Osteoblast (primary cell): ENCODE results near the gene SHISA2. TPM values are rescaled to one million over a fixed set of nuclear protein-coding genes. Genes with fewer than 3 reads are reported as not detected.

Source experiments
- DNase-seq: peaks from one replicate; pipeline ENCODE4 v3.0.0; 2011; ENCODE audit warnings: low spot score, mixed read lengths; ENCODE audit not compliant: insufficient read length; ENCODE audit errors: missing footprints
- H2AFZ ChIP-seq: 2 replicates; pipeline ENCODE4 v1.6.0; 2011; ENCODE audit warnings: mild to moderate bottlenecking, low read length
- H3K27ac ChIP-seq: 2 replicates; pipeline ENCODE4 v1.5.1; 2011; ENCODE audit warnings: mild to moderate bottlenecking, low read depth, low read length, moderate library complexity
- H3K27me3 ChIP-seq: 2 replicates; pipeline ENCODE4 v1.6.0; 2012; ENCODE audit warnings: mild to moderate bottlenecking, control low read depth, inconsistent platforms, low read length, moderate library complexity; ENCODE audit not compliant: insufficient read depth
- H3K36me3 ChIP-seq: 2 replicates; pipeline ENCODE4 v1.5.1; 2011; ENCODE audit warnings: mild to moderate bottlenecking, low read length, control low read depth, moderate library complexity; ENCODE audit not compliant: insufficient read depth
- H3K4me1 ChIP-seq: 2 replicates; pipeline ENCODE4 v1.5.1; 2011; ENCODE audit warnings: mild to moderate bottlenecking, low read length, control low read depth, moderate library complexity; ENCODE audit not compliant: insufficient read depth
- H3K4me2 ChIP-seq: 2 replicates; pipeline ENCODE4 v1.6.0; 2011; ENCODE audit warnings: mild to moderate bottlenecking, low read length; ENCODE audit not compliant: insufficient read depth
- H3K4me3 ChIP-seq: fragments of 200-600 bp; sonication (generic); 3 replicates; pipeline ENCODE4 v1.5.1; 2012; ENCODE audit warnings: mild to moderate bottlenecking, low read length, inconsistent platforms; ENCODE audit not compliant: insufficient read depth
- H3K79me2 ChIP-seq: 2 replicates; pipeline ENCODE4 v1.6.0; 2012; ENCODE audit warnings: mild to moderate bottlenecking, low read length, control low read depth, inconsistent platforms; ENCODE audit not compliant: insufficient read depth
- H3K9me3 ChIP-seq: 2 replicates; pipeline ENCODE4 v1.5.1; 2011; ENCODE audit warnings: low read depth, low read length, control low read depth
- H4K20me1 ChIP-seq: 2 replicates; pipeline ENCODE4 v1.6.0; 2012; ENCODE audit warnings: mild to moderate bottlenecking, low read length, control low read depth; ENCODE audit not compliant: insufficient read depth
- total RNA-seq: library from RNA; depleted of rRNA; stranded (reverse); fragments of >200 nt; gene quantifications from 2 replicates; pipeline ENCODE4 v1.2.3, GENCODE V29; 2012
- TF ChIP-seq, protein P1 (sequence below): IDR thresholded peaks from 2 replicates; pipeline ENCODE4 v1.5.1; 2011; ENCODE audit warnings: mild to moderate bottlenecking, low read depth, low read length, moderate library complexity; ENCODE audit errors: extremely low read depth

The SHISA2 gene
- total RNA-seq, 1 donor: 4.3 TPM

DNA sequence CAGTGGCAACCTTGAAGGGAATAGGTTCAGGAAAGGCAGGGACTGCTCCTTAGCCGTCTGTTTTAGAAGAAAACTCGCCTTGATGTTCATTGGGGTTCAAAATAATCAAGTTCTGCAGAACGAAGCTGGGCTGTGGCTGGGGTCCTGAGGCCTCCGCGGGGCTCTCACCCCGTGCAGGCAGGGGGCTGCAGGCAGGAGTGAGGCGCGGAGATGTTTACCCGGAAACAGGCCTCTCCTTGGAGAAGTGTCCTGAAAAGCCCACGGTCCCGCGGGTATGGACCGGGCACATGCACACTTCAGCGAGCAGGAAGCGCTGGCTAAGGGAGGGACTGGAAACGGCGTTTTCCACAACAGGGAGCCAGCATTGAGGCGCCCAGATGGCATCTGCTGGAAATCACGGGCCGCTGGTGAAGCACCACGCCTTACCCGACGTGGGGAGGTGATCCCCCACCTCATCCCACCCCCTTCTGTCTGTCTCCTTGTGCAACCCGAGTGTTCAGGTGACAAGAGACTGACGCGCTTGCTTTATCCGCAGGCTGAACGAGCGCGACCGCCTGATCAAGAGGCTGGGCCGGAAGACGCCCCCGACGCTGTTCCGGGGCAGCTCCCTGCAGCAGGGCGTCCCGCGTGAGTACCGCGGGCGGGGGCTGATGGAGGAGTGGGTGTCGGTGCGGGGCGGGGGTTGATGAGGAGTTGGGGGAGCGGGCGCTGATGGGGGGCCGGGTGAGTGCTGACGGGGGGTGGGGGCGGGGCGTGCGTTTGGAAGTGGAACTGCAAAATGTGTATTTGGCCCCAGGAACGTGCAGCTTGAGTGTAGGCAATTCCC lies 39.6 kb downstream of the SHISA2 start:
- no peaks in the 10 kb centered on the region for H3K36me3 ChIP-seq
- H4K20me1 ChIP-seq: no peaks in the 10 kb centered on the region
- H3K9me3 ChIP-seq: no peaks in the 10 kb centered on the region
- H3K79me2 ChIP-seq: no peaks in the 10 kb centered on the region
- no peak for DNase-seq
- H3K27me3 ChIP-seq: no peaks in the 10 kb centered on the region
- H2AFZ ChIP-seq: no peak overlapping the region
- no peaks in the 10 kb centered on the region for H3K4me1 ChIP-seq
- no peak overlapping the region for H3K4me3 ChIP-seq
- no peak overlapping the region for H3K4me2 ChIP-seq
- TF ChIP-seq, protein P1, sequence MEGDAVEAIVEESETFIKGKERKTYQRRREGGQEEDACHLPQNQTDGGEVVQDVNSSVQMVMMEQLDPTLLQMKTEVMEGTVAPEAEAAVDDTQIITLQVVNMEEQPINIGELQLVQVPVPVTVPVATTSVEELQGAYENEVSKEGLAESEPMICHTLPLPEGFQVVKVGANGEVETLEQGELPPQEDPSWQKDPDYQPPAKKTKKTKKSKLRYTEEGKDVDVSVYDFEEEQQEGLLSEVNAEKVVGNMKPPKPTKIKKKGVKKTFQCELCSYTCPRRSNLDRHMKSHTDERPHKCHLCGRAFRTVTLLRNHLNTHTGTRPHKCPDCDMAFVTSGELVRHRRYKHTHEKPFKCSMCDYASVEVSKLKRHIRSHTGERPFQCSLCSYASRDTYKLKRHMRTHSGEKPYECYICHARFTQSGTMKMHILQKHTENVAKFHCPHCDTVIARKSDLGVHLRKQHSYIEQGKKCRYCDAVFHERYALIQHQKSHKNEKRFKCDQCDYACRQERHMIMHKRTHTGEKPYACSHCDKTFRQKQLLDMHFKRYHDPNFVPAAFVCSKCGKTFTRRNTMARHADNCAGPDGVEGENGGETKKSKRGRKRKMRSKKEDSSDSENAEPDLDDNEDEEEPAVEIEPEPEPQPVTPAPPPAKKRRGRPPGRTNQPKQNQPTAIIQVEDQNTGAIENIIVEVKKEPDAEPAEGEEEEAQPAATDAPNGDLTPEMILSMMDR: no peak
- H3K27ac ChIP-seq: no peak overlapping the region

DNA sequence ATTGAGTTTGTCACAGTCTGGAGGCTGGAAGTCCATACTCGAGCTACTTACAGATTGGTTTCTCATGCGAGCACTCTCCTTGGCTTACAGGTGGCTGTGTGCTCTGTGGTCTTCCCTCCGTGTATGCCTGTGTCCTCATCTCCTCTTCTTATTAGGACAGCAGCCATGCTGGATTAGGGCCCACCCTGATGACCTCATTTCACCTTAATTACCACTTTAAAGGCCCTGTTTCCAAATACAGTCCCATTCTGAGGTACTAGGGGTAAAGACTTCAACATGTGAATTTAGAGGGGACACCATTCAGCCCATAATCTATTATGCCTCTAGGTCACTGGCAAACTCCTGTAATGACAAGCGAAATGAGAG lies 40.6 kb downstream of the SHISA2 start:
- Histone ChIP-seq H3K27ac (no peak overlapping the region), H2AFZ (no peak overlapping the region), H3K27me3 (no peaks in the 10 kb centered on the region), H3K79me2 (no peaks in the 10 kb centered on the region), H3K4me2 (no peak overlapping the region), H4K20me1 (no peaks in the 10 kb centered on the region), H3K4me1 (no peaks in the 10 kb centered on the region), H3K36me3 (no peaks in the 10 kb centered on the region), H3K9me3 (no peaks in the 10 kb centered on the region), H3K4me3 (no peak overlapping the region)
- TF ChIP-seq, protein P1: no peak
- DNase-seq: no peak

DNA sequence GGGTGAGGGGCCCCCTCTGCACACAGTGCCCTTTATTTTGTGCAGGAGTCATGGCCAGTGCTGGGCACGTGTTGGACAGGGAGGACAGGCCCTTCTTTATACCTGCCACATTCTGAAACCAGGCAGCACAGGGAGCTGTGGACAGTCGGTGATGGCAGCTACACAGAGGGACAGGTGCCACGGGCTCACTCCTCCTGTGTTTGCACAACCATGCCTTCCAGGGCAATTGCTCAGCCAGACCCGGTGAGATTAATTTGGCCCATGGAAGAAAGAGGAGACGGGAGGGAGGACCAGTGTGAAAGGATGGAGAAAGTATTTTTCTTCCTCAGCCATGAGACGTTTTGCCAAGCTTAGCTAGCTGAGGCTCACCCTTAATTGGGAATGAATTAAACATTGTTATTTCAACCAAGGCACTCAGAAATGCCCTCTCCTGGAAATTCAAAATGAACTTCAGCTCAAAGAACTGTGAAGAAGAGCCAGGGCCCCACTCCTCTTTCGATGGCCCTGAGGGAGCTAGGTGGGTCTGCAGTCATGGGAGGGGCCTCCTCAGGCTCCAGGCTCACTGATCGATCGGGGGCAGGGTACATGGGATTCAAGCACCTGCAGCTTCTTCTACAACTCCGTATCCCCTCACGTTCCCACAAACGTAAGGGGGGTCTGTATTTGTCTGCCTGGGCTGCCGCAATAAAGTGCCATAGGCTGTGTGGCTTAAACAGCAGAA lies 41.2 kb downstream of the SHISA2 start:
- H3K4me2 ChIP-seq: no peak overlapping the region
- TF ChIP-seq, protein P1: no peak
- H3K36me3 ChIP-seq: no peaks in the 10 kb centered on the region
- H3K79me2 ChIP-seq: no peaks in the 10 kb centered on the region
- no peak for DNase-seq
- H4K20me1 ChIP-seq: no peaks in the 10 kb centered on the region
- H3K9me3 ChIP-seq: no peaks in the 10 kb centered on the region
- no peaks in the 10 kb centered on the region for H3K4me1 ChIP-seq
- no peaks in the 10 kb centered on the region for H3K27me3 ChIP-seq
- H3K27ac ChIP-seq: no peak overlapping the region
- H2AFZ ChIP-seq: no peak overlapping the region
- no peak overlapping the region for H3K4me3 ChIP-seq
